GM12872 (cell line): ENCODE results near the gene CMIP.

ENCODE experiments used
- TF ChIP-seq, protein P1 (sequence below): IDR thresholded peaks from 3 replicates; pipeline ENCODE4 v1.5.1; 2011; ENCODE audit warnings: low read depth, mild to moderate bottlenecking, low read length, moderate library complexity; ENCODE audit not compliant: insufficient read depth

The CMIP gene

DNA sequence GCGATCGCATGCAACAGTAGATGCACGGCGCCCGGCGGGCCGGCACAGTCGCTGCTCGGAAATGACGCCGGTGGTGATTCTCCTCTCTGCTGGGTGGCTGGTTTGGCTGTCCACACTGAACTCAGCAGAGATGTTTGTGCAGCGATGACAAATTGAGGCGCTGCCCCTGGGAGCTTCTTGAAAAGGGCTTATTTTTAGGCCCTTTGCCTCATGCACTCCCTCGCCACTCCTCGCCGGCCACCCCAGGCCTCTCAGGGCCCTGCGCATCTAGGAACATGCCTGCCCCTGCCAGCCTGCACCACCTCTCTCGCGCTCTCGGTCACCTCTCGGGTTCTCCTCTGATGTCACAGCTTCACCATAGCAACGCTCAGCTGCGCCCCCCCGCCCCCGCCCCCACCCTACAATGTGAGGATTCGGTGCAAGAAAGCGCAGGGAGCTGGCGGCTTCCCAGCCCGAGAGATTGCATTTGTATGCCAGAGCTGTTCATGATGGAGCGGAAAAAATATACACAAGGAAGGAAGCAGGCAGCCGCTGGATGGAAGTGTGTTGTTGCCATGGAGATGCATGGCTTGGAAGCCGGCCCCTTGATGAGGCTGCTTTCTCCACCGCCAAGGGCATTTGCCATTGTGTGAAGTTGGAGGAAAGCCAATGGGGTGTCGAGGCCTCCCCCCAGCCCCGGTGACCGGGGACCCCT is 253.2 kb downstream of the CMIP start:
- TF ChIP-seq, protein P1, sequence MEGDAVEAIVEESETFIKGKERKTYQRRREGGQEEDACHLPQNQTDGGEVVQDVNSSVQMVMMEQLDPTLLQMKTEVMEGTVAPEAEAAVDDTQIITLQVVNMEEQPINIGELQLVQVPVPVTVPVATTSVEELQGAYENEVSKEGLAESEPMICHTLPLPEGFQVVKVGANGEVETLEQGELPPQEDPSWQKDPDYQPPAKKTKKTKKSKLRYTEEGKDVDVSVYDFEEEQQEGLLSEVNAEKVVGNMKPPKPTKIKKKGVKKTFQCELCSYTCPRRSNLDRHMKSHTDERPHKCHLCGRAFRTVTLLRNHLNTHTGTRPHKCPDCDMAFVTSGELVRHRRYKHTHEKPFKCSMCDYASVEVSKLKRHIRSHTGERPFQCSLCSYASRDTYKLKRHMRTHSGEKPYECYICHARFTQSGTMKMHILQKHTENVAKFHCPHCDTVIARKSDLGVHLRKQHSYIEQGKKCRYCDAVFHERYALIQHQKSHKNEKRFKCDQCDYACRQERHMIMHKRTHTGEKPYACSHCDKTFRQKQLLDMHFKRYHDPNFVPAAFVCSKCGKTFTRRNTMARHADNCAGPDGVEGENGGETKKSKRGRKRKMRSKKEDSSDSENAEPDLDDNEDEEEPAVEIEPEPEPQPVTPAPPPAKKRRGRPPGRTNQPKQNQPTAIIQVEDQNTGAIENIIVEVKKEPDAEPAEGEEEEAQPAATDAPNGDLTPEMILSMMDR, result no peak

- TF ChIP-seq, protein P1, result no peak
Measured at GRCh38 chr16:81698310-81698641, 253.7 kb downstream of the CMIP start.

DNA sequence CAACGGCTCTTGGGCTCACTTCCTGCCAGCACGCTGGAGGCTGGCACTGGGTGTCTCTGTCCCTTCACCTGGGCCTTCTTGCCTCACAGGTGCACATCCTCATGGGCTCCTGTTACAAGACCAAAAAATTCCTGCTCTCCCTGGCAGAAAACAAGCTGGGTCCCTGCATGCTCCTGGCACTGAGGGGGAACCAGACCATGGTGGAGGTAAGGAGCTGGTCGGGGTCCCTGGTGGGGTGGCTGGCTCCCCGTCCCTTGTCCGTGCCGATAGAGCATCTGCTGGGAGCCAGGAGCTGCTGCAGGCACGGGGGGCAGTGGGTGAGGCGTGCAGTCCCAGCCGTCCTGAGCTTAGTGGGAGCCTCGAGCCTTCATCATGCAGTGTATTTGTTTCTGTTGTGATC is 255.0 kb downstream of the CMIP start:
- TF ChIP-seq, protein P1, result no peak

DNA sequence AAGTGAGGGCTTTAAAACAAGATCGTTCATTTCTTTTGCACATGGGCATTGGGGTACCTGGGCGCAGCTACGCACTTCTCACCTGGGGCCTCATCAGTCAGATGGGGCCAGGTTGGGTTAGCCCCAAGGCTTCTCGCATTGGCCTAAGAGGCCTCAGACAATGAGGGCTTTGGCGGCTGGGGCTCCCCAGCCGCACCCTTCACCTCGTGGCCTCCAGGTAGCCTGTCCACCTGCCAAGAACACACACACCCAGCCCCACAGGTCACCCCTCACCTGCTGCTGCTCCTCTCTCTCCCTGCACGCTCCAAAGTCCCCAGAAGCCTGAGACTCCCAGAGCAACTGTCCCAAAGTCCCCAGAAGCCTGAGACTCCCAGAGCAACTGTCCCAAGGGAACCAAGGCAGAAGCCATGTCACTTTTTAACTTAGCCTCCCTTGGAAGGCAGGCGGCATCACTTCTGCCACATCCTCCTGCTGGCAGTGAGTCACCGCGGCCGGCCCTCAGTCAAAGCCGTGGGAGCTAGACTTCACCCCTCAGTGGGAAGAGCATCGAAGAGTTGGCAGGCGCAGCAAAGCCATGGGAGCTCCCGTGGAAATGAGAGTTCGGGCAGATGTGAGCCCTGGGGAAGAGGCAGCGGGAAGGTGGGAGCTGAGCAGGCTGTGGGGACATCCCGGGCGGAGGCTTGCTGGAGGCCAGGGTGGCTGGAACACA is 255.6 kb downstream of the CMIP start:
- TF ChIP-seq, protein P1, result no peak

DNA sequence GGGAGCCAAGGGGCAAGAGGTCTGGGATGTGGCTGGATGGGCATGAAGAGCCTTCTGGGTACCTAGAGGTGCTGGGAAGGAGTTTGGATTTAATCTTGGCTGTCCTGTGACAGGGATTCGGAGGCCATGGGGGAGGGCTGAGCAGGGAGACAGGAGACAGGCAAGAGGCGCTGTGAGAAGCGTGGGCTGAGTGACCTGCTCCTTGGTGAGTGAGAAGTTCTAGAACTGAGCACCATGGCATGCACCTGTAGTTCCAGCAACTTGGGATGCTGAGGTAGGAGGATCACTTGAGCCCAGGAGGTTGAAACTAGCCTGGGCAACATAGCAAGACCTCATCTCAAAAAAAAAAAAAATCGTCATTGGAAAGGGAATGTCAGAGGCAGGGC is 256.2 kb downstream of the CMIP start:
- TF ChIP-seq, protein P1, result no peak

GRCh38 chr16:81701296-81701970 is 256.8 kb downstream of the CMIP start:
- TF ChIP-seq, protein P1, result no peak

- TF ChIP-seq, protein P1, result no peak
Measured at GRCh38 chr16:81702506-81702905, 257.9 kb downstream of the CMIP start.
